Activated CD8-positive, alpha-beta T cell treated with anti-CD3 and anti-CD28 coated beads for 36 hours (primary cell): ENCODE data around the gene GM2A. TPM values are rescaled to one million over a fixed set of nuclear protein-coding genes. Genes with fewer than 3 reads are reported as not detected.
"Not testable (repeated sequence)": the region's sequence is repeated elsewhere in the genome, so short reads cannot be mapped to it uniquely, and the experiment has no call there.

Source experiments
- ATAC-seq: fragments of 200-7000 bp; cut with Tn5 transposase; one replicate; pipeline ENCODE4 v1.10.0; 2021; ENCODE audit warnings: mild to moderate bottlenecking, moderate library complexity
- CTCF ChIA-PET: fragments of 350-600 bp; sonication (Branson Sonifier 250); formaldehyde crosslinking; loops from one replicate; lab custom pipeline; 2021; ENCODE audit warnings: antibody characterized with exemption; lab: Charles Lee
- POLR2A ChIA-PET: fragments of 350-600 bp; sonication (Branson Sonifier 250); formaldehyde crosslinking; loops from one replicate; lab custom pipeline; 2021; ENCODE audit warnings: antibody characterized with exemption; lab: Charles Lee
- DNase-seq: peaks from one replicate; pipeline ENCODE4 v3.0.0-alpha.2; 2020
- H3K27ac Mint-ChIP-seq: one replicate; pipeline ENCODE4 v1.8.0; 2021; ENCODE audit warnings: mild to moderate bottlenecking, mixed read lengths
- H3K27me3 Mint-ChIP-seq: one replicate; pipeline ENCODE4 v1.8.0; 2021; ENCODE audit warnings: mixed read lengths
- H3K36me3 Mint-ChIP-seq: one replicate; pipeline ENCODE4 v1.8.0; 2021; ENCODE audit warnings: low read depth, mixed read lengths
- H3K4me1 Mint-ChIP-seq: one replicate; pipeline ENCODE4 v1.8.0; 2021; ENCODE audit warnings: low read depth, mixed read lengths
- H3K4me3 Mint-ChIP-seq: one replicate; pipeline ENCODE4 v1.8.0; 2021; ENCODE audit warnings: mild to moderate bottlenecking, moderate library complexity, mixed read lengths
- H3K9me3 Mint-ChIP-seq: one replicate; pipeline ENCODE4 v1.8.0; 2021; ENCODE audit warnings: mixed read lengths
- CTCF ChIP-seq: fragments of 200-600 bp; IDR thresholded peaks from one replicate; pipeline ENCODE4 v1.8.0; 2022; ENCODE audit warnings: antibody characterized with exemption, mild to moderate bottlenecking
- intact Hi-C: fragments of 100-400 bp; cut with micrococcal nuclease; formaldehyde crosslinking; loops from one replicate; pipeline ENCODE4 v1.10.0; 2022
- total RNA-seq, 2 experiments: library from RNA; stranded (reverse); gene quantifications; one replicate each; pipeline ENCODE4 v1.2.3, GENCODE V29; 2021

Gene GM2A
- total RNA-seq, 2 experiments from 2014 or later = 13.3 to 13.7 TPM

DNA sequence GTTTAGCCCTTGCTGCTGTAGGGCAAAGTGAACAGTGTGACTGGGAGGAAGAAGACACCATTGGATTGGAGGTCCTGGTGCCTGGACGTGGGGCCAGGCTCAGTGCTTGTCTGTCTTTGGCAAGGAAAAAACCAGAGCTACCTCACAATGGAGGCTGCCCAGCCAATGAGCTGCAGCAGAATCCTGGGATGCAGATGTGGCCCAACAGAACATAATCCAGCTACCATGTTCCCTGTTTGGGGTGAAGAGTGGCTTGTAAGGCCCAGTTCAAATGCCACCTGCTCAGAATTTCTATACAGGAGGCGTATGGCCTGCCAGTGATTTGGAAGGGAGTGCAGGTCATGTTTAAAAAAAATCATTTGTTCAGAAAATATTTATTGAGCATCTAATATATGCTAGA, 50.7 kb downstream of the GM2A start, which contains the start of gene SLC36A3:
Gene SLC36A3 (minus strand): TSS at position 101 of the 400 bp plus-strand sequence. CDS start 412 bp downstream, outside the sequence.
- Mint-ChIP-seq H3K4me1 (no peaks in the 10 kb centered on the region), H3K4me3 (no peak within 1 kb of the TSS), H3K9me3 (no peaks in the 10 kb centered on the region), H3K36me3 (no peaks in the 10 kb centered on the region), H3K27ac (no peak within 1 kb of the TSS), H3K27me3 (peaks cover 3% of the 10 kb centered on the region)
- intact Hi-C loops = no loop called here
- ChIA-PET POLR2A (no interaction called here), CTCF (no interaction called here)
- DNase-seq (no peak), ATAC-seq (no peak)
- TF ChIP-seq CTCF = no peak

DNA sequence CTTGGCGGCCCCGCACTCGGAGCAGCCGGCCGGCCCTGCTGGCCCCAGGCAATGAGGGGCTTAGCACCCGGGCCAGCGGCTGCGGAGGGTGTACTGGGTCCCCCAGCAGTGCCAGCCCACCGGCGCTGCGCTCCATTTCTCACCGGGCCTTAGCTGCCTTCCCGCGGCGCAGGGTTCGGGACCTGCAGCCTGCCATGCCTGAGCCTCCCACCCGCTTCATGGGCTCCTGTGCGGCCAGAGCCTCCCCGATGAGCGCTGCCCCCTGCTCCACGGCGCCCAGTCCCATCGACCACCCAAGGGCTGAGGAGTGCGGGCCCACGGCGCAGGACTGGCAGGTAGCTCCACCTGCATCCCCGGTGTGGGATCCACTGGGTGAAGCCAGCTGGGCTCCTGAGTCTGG, 56.3 kb downstream of the GM2A start:
- ATAC-seq, H3K9me3 Mint-ChIP-seq, H3K27me3 Mint-ChIP-seq, intact Hi-C loops, H3K4me1 Mint-ChIP-seq, POLR2A ChIA-PET, H3K36me3 Mint-ChIP-seq, CTCF ChIA-PET, DNase-seq, H3K4me3 Mint-ChIP-seq, H3K27ac Mint-ChIP-seq: not testable (repeated sequence)

- H3K4me1 Mint-ChIP-seq, H3K27me3 Mint-ChIP-seq, CTCF ChIA-PET, DNase-seq, POLR2A ChIA-PET, H3K36me3 Mint-ChIP-seq, H3K9me3 Mint-ChIP-seq, H3K27ac Mint-ChIP-seq, intact Hi-C loops, ATAC-seq, H3K4me3 Mint-ChIP-seq: not testable (repeated sequence)
Measured at GRCh38 chr5:151309821-151310220, 56.8 kb downstream of the GM2A start.

- intact Hi-C loops = no loop called here
- ChIA-PET POLR2A (no interaction called here), CTCF (no interaction called here)
- no peak for TF ChIP-seq CTCF
- Mint-ChIP-seq H3K36me3 (no peaks in the 10 kb centered on the region), H3K4me1 (no peaks in the 10 kb centered on the region), H3K4me3 (no peak overlapping the region), H3K9me3 (peaks cover 8% of the 10 kb centered on the region), H3K27me3 (peaks cover 5% of the 10 kb centered on the region), H3K27ac (no peak overlapping the region)
- no peak for DNase-seq
- ATAC-seq = no peak
Measured at GRCh38 chr5:151310932-151311331, 57.9 kb downstream of the GM2A start.

- intact Hi-C loops = no loop called here
- ATAC-seq (no peak), DNase-seq (no peak)
- Mint-ChIP-seq H3K27ac (no peak overlapping the region), H3K4me3 (no peak overlapping the region), H3K36me3 (no peaks in the 10 kb centered on the region), H3K27me3 (peaks cover 5% of the 10 kb centered on the region), H3K4me1 (no peaks in the 10 kb centered on the region), H3K9me3 (peaks cover 8% of the 10 kb centered on the region)
- ChIA-PET CTCF (no interaction called here), POLR2A (no interaction called here)
- no peak for TF ChIP-seq CTCF
Measured at GRCh38 chr5:151312756-151313324, 59.9 kb downstream of the GM2A start.

- ChIA-PET CTCF (interaction anchor here (0.9 kb wide), 1 partner anchor 198 kb away, joined by 4 read pairs; no protein-coding TSS in a partner anchor), POLR2A (no interaction called here)
- no peaks in the 10 kb centered on the region for H3K36me3 Mint-ChIP-seq
- no peak overlapping the region for H3K4me3 Mint-ChIP-seq
- H3K27me3 Mint-ChIP-seq = peaks cover 5% of the 10 kb centered on the region
- ATAC-seq (no peak), DNase-seq (no peak)
- no peak overlapping the region for H3K27ac Mint-ChIP-seq
- no peaks in the 10 kb centered on the region for H3K4me1 Mint-ChIP-seq
- H3K9me3 Mint-ChIP-seq = peaks cover 8% of the 10 kb centered on the region
- TF ChIP-seq CTCF = no peak
- intact Hi-C loops = no loop called here
Measured at GRCh38 chr5:151313357-151313756, 60.4 kb downstream of the GM2A start.
